CD14-positive monocyte (primary cell): Measurements from ENCODE around the gene UBQLN1. TPM values are rescaled to one million over a fixed set of nuclear protein-coding genes. Genes with fewer than 3 reads are reported as not detected.
A peak's percentile ranks its signal among the peaks of the same experiment; 100 is the strongest.
"Not testable (repeated sequence)": the region's sequence is repeated elsewhere in the genome, so short reads cannot be mapped to it uniquely, and the experiment has no call there.

Experiments used
- DNase-seq, 3 donors: peaks; one replicate each; pipeline ENCODE4 v3.0.0-alpha.2; 2011 to 2022
- H2AFZ ChIP-seq: 2 replicates; pipeline ENCODE4 v1.6.0; 2012; ENCODE audit warnings: mild to moderate bottlenecking, low read depth, low read length, inconsistent platforms; ENCODE audit not compliant: insufficient read depth, poor library complexity, severe bottlenecking
- H3K27ac ChIP-seq, 2 donors: 1 replicate in 1 of 2; 2 replicates in 1 of 2; pipeline ENCODE4 v1.5.1; 2012 to 2013; ENCODE audit warnings: low read length in 2 of 2, control low read depth in 1 of 2, inconsistent platforms in 1 of 2, low read depth in 1 of 2, mild to moderate bottlenecking in 1 of 2
- H3K27me3 ChIP-seq, 2 donors: one replicate each; pipeline versions ENCODE4 v1.6.0 to v1.6.1; 2011 to 2013; ENCODE audit warnings: low read length in 2 of 2; ENCODE audit not compliant: control insufficient read depth in 2 of 2, insufficient read depth in 2 of 2
- H3K36me3 ChIP-seq, 2 donors: replicated peaks in 1 of 2; 1 replicate in 1 of 2; 2 replicates in 1 of 2; pipeline versions ENCODE4 v1.5.1 to v1.6.1; 2012 to 2013; ENCODE audit warnings: low read length in 2 of 2, control low read depth in 1 of 2, inconsistent platforms in 1 of 2, mild to moderate bottlenecking in 1 of 2; ENCODE audit not compliant: insufficient read depth in 2 of 2, control insufficient read depth in 1 of 2
- H3K4me1 ChIP-seq, 2 donors: 1 replicate in 1 of 2; 2 replicates in 1 of 2; pipeline versions ENCODE4 v1.5.1 to v1.6.1; 2012 to 2013; ENCODE audit warnings: low read length in 2 of 2, control low read depth in 1 of 2, inconsistent platforms in 1 of 2, mild to moderate bottlenecking in 1 of 2, moderate library complexity in 1 of 2; ENCODE audit not compliant: insufficient read depth in 2 of 2, control insufficient read depth in 1 of 2
- H3K4me2 ChIP-seq: replicated peaks from 2 replicates; pipeline ENCODE3; 2012; ENCODE audit warnings: low read length, moderate library complexity, mild to moderate bottlenecking; ENCODE audit not compliant: poor library complexity, severe bottlenecking; ENCODE audit errors: extremely low read depth
- H3K4me3 ChIP-seq, 3 experiments: fragments of 200-600 bp in 1 of 3; sonication (generic) in 1 of 3; replicated peaks in 1 of 3; 1 replicate in 2 of 3; 2 replicates in 1 of 3; pipeline ENCODE4 v1.5.1; 2011 to 2013; ENCODE audit warnings: low read length in 3 of 3, mild to moderate bottlenecking in 3 of 3, control low read depth in 2 of 3, low read depth in 2 of 3, inconsistent platforms in 1 of 3, moderate library complexity in 1 of 3
- H3K79me2 ChIP-seq: 2 replicates; pipeline ENCODE4 v1.6.0; 2012; ENCODE audit warnings: mild to moderate bottlenecking, control low read depth, inconsistent platforms, low read length, moderate library complexity; ENCODE audit not compliant: insufficient read depth
- H3K9ac ChIP-seq: 2 replicates; pipeline ENCODE4 v1.6.0; 2017; ENCODE audit warnings: low read length, mild to moderate bottlenecking; ENCODE audit not compliant: insufficient read depth, poor library complexity, severe bottlenecking
- H3K9me3 ChIP-seq, 2 donors: replicated peaks in 1 of 2; 1 replicate in 1 of 2; 2 replicates in 1 of 2; pipeline versions ENCODE4 v1.5.1 to v1.6.1; 2012 to 2013; ENCODE audit warnings: low read length in 2 of 2, control low read depth in 1 of 2; ENCODE audit not compliant: control insufficient read depth in 1 of 2, insufficient read depth in 1 of 2
- H4K20me1 ChIP-seq: 2 replicates; pipeline ENCODE4 v1.6.0; 2012; ENCODE audit warnings: mild to moderate bottlenecking, low read length, control low read depth, moderate library complexity; ENCODE audit not compliant: insufficient read depth
- H3K27ac Mint-ChIP-seq, 7 donors: one replicate each; pipeline ENCODE4 v1.8.0; 2020; ENCODE audit warnings: mild to moderate bottlenecking in 7 of 7, mixed read lengths in 7 of 7, moderate library complexity in 6 of 7, inconsistent platforms in 2 of 7
- H3K27me3 Mint-ChIP-seq, 3 donors: one replicate each; pipeline ENCODE4 v1.8.0; 2021 to 2022; ENCODE audit warnings: low read depth in 3 of 3, mild to moderate bottlenecking in 3 of 3, mixed read lengths in 3 of 3, moderate library complexity in 3 of 3, inconsistent platforms in 1 of 3
- H3K36me3 Mint-ChIP-seq, 2 donors: one replicate each; pipeline ENCODE4 v1.8.0; 2020; ENCODE audit warnings: mixed read lengths in 2 of 2, inconsistent platforms in 1 of 2, mild to moderate bottlenecking in 1 of 2
- H3K4me1 Mint-ChIP-seq: one replicate; pipeline ENCODE4 v1.8.0; 2020; ENCODE audit warnings: mild to moderate bottlenecking, mixed read lengths
- H3K4me3 Mint-ChIP-seq, 2 donors: one replicate each; pipeline ENCODE4 v1.8.0; 2020; ENCODE audit warnings: mild to moderate bottlenecking in 2 of 2, mixed read lengths in 2 of 2, moderate library complexity in 1 of 2
- H3K9me3 Mint-ChIP-seq, 7 donors: one replicate each; pipeline ENCODE4 v1.8.0; 2020 to 2022; ENCODE audit warnings: mixed read lengths in 7 of 7, mild to moderate bottlenecking in 6 of 7, moderate library complexity in 6 of 7, inconsistent platforms in 2 of 7
- WGBS: methylation state at CpG from one replicate; pipeline ENCODE4 v1.1.5; 2013; ENCODE audit warnings: missing lambda C conversion rate; ENCODE audit not compliant: insufficient coverage; 5-methylcytosine and 5-hydroxymethylcytosine counted together
- intact Hi-C, 2 donors: fragments of 100-400 bp; cut with micrococcal nuclease; formaldehyde crosslinking; loops; one replicate each; pipeline versions ENCODE4 v1.15.0 to v1.15.1; 2023
- polyA plus RNA-seq, 3 donors: library from polyadenylated mRNA; depleted of rRNA in 1 of 3; unstranded in 2 of 3; stranded (reverse) in 1 of 3; fragments of 300-500 nt in 2 of 3; fragments of >200 nt in 1 of 3; fragmentation: Illumina TruSeq in 2 of 3; gene quantifications; 1 replicate in 2 of 3; 2 replicates in 1 of 3; pipeline ENCODE4 v1.2.3, GENCODE V29; 2012 to 2021
- TF ChIP-seq, protein P1 (sequence below): fragments of 200-600 bp; IDR thresholded peaks from one replicate; pipeline ENCODE4 v1.8.0; 2022; ENCODE audit warnings: antibody characterized with exemption, mild to moderate bottlenecking

Gene UBQLN1
- polyA plus RNA-seq, 3 donors: 45.9 to 52.9 (median 46.9) TPM

DNA sequence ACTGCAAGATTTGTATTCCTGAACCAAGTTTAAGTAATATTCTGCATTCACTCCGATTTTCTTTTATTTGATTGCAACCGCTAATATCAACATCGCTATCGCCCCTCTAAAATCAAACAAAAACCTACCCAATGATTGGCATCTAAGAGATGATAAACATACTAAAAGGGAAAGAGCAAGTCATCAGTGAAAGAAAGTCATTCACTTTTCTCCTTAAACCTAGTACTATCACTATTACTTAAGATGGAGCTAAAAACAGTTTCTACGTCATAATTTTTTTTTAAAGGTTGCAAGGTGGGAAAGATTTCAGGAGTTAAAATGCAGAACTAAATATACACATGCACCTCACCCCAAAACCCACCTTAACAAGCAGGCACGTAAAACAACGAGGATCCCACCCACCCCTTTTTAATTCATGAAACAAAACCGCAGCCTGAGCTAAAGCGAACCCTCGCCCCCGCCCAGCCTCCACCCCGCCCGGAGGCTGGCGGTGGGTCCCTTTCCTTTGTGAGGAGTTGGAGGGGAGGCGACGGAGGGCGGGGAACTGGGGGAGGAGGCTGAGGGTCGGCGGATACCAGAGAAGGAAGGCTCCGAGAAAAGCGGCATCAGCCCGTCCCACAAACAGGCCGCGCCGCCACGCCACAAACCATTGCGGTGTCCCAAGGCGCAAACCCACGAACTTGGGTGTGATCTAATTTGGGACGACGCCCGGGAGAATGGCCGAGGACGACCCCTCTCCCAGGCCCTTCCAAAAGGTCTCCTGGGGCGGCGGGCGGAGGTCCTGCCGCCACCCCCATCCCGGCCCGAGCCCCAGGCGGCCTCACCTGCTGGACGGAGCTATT lies 861 bp downstream of the UBQLN1 start:
- Mint-ChIP-seq H3K9me3 (peaks cover 0 to 6% (median 0%) of the 10 kb centered on the region in 7 donors), H3K4me3 (peak overlapping the region; percentile 96 to 98), H3K4me1 (peaks cover 37% of the 10 kb centered on the region), H3K36me3 (peaks cover 0 to 12% of the 10 kb centered on the region in 2 donors), H3K27ac (peak overlapping the region; percentile 100), H3K27me3 (peaks cover 0 to 1% (median 0%) of the 10 kb centered on the region in 3 donors)
- peaks cover 56% of the 10 kb centered on the region for H3K79me2 ChIP-seq
- TF ChIP-seq, protein P1, sequence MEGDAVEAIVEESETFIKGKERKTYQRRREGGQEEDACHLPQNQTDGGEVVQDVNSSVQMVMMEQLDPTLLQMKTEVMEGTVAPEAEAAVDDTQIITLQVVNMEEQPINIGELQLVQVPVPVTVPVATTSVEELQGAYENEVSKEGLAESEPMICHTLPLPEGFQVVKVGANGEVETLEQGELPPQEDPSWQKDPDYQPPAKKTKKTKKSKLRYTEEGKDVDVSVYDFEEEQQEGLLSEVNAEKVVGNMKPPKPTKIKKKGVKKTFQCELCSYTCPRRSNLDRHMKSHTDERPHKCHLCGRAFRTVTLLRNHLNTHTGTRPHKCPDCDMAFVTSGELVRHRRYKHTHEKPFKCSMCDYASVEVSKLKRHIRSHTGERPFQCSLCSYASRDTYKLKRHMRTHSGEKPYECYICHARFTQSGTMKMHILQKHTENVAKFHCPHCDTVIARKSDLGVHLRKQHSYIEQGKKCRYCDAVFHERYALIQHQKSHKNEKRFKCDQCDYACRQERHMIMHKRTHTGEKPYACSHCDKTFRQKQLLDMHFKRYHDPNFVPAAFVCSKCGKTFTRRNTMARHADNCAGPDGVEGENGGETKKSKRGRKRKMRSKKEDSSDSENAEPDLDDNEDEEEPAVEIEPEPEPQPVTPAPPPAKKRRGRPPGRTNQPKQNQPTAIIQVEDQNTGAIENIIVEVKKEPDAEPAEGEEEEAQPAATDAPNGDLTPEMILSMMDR: no peak
- no peaks in the 10 kb centered on the region for H3K9me3 ChIP-seq
- H3K4me1 ChIP-seq: peaks cover 15 to 26% of the 10 kb centered on the region in 2 donors
- peak overlapping the region; percentile 98 for H3K9ac ChIP-seq
- H2AFZ ChIP-seq: peak overlapping the region; percentile 84
- no peaks in the 10 kb centered on the region for H3K36me3 ChIP-seq
- peak overlapping the region; percentile 87 for H3K4me2 ChIP-seq
- peak overlapping the region; percentile 49 to 96 (median 90) for H3K4me3 ChIP-seq
- DNase-seq: peak in 2 of 3 donors; percentile 15 to 22
- intact Hi-C loops: loop anchor here (5.0 to 10.0 kb wide), 3 partner anchors 218 to 278 kb away; partner anchors contain the start of genes HNRNPK (in 1 of the 2), KIF27 (in 1 of the 2) and RMI1 (in 1 of the 2)
- 0% methylated on average over 26 of the region's 42 CpGs for WGBS
- peaks cover 46% of the 10 kb centered on the region for H4K20me1 ChIP-seq
- H3K27ac ChIP-seq: peak overlapping the region; percentile 99 to 100
- H3K27me3 ChIP-seq: no peaks in the 10 kb centered on the region

DNA sequence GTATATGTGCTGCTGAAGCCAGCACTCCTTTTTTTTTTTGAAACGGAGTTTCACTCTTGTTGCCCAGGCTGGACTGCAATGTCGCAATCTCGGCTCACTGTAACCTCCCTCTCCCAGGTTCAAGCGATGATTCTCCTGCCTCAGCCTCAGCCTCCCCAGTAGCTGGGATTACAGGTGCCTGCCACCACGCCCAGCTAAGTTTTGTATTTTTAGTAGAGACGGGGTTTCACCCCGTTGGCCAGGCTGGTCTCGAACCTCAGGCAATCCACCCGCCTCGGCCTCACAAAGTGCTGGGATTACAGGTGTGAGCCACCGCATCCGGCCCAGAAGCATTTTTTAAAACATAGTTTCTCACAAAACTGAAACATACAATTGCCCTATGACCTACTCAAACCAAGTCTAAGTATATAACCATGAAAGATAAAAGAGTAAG lies 2.5 kb downstream of the UBQLN1 start:
- H3K27me3 Mint-ChIP-seq, H3K9me3 Mint-ChIP-seq, DNase-seq, H3K27me3 ChIP-seq, H3K36me3 ChIP-seq, H2AFZ ChIP-seq, H3K9me3 ChIP-seq, H3K9ac ChIP-seq: not testable (repeated sequence)
- Histone ChIP-seq H3K27ac (peak overlapping the region in 1 of 2 donors; percentile 100), H3K4me1 (peaks cover 15 to 26% of the 10 kb centered on the region in 2 donors), H3K4me2 (peak overlapping the region; percentile 87), H4K20me1 (peaks cover 62% of the 10 kb centered on the region), H3K4me3 (peak overlapping the region in 1 of 3 experiments; percentile 90), H3K79me2 (peaks cover 73% of the 10 kb centered on the region)
- Mint-ChIP-seq H3K36me3 (peaks cover 0 to 12% of the 10 kb centered on the region in 2 donors), H3K4me3 (peak overlapping the region in 1 of 2 donors; percentile 7), H3K4me1 (peaks cover 49% of the 10 kb centered on the region), H3K27ac (peak overlapping the region in 2 of 7 donors; percentile 22 to 40)
- intact Hi-C loops: loop anchor here (5.0 to 10.0 kb wide), 3 partner anchors 220 to 280 kb away; partner anchors contain the start of genes HNRNPK (in 1 of the 2), KIF27 (in 1 of the 2) and RMI1 (in 1 of the 2)
- WGBS: no CpG with 5 or more reads among the region's 12 CpGs
